Epithelial cell of proximal tubule (primary cell): ENCODE data around the gene UBTD1. TPM values are rescaled to one million over a fixed set of nuclear protein-coding genes. Genes with fewer than 3 reads are reported as not detected.

Experiments used
- DNase-seq: peaks from one replicate; pipeline ENCODE4 v3.0.0-alpha.2; 2011; ENCODE audit warnings: low read depth
- H3K4me3 ChIP-seq: 2 replicates; pipeline ENCODE4 v1.5.1; 2011; ENCODE audit warnings: low read depth, mild to moderate bottlenecking, low read length
- total RNA-seq: library from RNA; depleted of rRNA; stranded (reverse); fragments of >200 nt; gene quantifications from 2 replicates; pipeline ENCODE4 v1.2.3, GENCODE V29; 2015
- TF ChIP-seq, protein P1 (sequence below): conservative IDR thresholded peaks from 2 replicates; pipeline ENCODE4 v1.5.1; 2012; ENCODE audit warnings: low read depth, mild to moderate bottlenecking, low read length

UBTD1 gene
- total RNA-seq, 1 donor from 2014 or later: 23.6 TPM

DNA sequence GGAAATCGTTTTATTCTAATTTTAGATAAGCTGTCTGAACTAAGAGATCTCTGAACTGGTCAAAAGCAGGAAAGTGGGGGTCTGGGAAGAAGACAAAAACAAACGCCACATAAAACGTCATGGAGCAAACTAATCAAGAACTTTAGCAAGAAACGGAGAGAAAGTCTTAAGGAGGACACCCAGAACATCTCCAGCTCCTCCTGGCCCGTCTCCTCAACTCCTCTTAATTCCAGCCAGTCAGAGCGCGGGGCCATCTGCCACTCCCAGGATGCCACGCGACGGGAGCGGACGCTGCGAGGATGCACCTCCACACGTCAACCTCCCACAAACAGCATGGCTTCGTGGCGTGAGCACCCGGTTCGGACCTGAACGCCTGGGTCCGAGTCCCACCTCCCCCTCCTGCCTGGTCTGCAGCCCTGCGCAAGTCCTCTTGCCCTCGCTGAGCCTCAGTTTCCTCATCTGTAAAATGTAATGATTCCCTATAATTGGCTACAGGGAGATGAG is 1.1 kb upstream of the UBTD1 start:
- TF ChIP-seq, protein P1, sequence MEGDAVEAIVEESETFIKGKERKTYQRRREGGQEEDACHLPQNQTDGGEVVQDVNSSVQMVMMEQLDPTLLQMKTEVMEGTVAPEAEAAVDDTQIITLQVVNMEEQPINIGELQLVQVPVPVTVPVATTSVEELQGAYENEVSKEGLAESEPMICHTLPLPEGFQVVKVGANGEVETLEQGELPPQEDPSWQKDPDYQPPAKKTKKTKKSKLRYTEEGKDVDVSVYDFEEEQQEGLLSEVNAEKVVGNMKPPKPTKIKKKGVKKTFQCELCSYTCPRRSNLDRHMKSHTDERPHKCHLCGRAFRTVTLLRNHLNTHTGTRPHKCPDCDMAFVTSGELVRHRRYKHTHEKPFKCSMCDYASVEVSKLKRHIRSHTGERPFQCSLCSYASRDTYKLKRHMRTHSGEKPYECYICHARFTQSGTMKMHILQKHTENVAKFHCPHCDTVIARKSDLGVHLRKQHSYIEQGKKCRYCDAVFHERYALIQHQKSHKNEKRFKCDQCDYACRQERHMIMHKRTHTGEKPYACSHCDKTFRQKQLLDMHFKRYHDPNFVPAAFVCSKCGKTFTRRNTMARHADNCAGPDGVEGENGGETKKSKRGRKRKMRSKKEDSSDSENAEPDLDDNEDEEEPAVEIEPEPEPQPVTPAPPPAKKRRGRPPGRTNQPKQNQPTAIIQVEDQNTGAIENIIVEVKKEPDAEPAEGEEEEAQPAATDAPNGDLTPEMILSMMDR: no peak
- no peak for DNase-seq
- H3K4me3 ChIP-seq: peak overlapping the region; percentile 96

DNA sequence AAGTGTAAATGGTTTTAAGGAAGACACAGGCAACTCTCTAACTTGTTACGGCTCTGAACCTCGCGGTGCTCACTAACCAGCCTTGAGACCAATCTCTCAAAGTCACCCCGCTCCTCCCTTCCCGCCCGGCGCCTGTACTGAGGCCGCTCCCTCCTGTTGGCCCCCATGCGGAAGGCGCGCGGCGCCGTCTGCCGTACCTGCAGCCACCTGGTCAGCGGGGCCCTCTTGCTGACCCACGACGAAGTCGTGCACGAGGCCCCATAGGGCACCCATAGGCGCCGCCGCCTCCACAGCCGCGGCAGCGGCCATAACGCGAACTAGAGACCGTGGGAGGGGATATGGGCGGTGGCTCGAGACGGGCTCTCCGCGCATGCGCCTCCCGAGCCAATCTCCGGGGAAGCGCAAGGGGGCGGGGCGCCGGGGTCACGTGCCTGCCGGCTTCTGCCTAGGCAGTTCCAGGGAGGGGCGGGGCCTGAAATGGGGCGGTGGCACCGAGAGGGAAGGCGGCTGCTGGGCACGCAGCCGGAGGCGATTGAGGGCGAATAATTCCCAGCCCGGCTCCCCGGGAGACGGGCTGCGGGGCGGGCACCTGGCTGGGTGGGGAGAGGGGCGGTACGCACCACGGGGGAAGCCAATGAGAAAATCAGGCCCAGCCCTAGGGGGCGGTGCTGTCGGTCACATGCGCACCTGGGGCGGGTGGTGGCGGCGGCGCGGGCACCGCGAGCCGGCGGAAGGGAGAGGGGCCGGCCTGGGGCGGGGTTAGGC is 466 bp upstream of the UBTD1 start, which contains the start of gene MMS19:
TSS of gene MMS19 (minus strand) at position 347 of the 765 bp plus-strand sequence. CDS start at position 309, 38 bp downstream.
- TF ChIP-seq, protein P1: no peak
- peak; percentile 63 for DNase-seq
- H3K4me3 ChIP-seq: peak within 1 kb of the TSS; percentile 96

DNA sequence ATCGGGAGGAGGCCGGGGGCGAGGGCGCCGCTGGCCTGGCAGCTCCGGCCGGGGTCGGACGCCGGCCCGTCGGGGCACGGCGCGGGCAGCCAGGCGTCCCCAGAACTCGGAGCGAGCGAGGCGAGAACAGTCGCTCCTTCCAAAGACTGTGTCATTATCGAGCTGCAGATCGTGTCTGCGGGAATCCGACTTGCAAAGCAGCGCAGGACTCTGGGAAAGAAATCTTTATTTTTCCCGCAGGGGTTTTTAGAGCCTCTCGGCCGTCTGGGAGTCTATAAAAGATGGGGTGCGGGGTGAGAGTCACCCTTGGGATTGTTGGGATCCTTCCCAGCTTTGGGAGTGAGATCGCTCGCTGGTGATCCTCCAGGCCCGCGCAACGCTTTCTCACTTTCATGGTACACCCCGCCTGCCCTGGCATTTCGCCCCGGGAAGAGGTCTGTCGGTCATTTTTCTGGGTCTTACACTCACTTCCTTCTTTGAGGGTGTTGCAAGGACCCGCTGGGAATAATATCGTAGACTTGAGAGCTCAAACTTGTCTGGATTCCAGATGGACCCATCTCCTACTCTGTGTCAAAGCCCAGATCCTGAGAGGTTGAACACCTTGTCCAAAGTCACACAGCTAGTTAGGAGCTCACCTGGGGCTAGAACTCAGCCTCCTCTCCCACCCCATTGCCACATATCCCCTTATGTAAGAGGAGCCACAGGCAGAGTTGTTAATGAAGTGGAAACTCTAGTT is 1.0 kb downstream of the UBTD1 start:
- H3K4me3 ChIP-seq: peak overlapping the region; percentile 96
- TF ChIP-seq, protein P1: no peak
- no peak for DNase-seq

DNA sequence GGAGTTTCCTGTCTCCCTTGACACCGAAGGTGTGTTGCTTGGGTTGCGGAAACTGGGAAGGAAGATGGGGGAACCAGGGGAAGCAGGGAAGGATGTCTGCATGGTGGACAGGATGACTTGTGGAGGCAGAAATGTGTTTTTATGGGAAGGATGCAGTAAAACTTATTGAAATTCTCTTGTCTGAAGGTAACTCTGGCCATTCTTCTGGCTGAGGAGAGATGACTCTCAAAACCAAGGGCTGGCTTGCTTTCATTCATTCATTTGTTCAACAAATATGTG is 1.5 kb downstream of the UBTD1 start:
- TF ChIP-seq, protein P1: no peak
- no peak for DNase-seq
- H3K4me3 ChIP-seq: peak overlapping the region; percentile 96

DNA sequence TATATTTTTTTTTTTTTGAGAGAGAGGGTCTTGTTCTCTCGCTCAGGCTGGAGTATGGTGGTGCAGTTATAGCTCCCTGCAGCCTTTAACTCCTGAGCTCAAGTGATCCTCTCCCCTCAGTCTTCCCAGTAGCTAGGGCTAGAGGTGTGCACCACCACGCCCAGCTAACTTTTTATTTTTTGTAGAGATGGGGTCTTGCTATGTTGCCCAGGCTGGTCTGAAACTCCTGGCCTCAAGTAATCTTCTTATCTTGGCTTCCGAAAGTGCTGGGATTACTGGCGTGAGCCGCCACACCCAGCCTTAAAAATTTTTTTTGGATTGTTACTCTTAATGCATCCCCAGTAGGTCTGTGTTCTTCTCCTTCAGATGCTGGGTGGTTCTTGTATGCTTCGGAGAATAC is 4.2 kb downstream of the UBTD1 start:
- DNase-seq: no peak
- H3K4me3 ChIP-seq: no peak overlapping the region
- TF ChIP-seq, protein P1: no peak

DNA sequence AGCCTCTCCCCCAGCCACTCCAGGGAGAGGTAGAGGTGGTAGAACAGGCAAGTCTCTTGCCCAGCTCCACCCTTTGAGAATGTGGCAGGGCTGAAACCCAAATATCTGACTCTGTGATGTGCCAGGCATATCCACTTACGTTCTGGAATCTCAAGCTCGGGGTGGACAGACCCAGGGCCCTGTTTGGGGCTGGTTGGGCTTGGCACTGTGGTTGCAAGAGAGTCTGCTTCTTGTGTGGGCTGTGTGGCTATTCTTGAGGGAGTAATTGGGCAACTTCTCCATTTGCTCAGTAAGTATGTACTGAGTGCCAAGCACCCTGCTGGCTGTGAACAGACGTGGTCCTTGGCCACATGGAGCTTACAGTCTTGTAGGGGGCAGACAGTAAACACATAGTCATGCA is 4.7 kb downstream of the UBTD1 start:
- H3K4me3 ChIP-seq: no peak overlapping the region
- DNase-seq: no peak
- TF ChIP-seq, protein P1: no peak
